Neural progenitor cell (in vitro differentiated cells): ENCODE measurements around the gene CTSW. TPM values are rescaled to one million over a fixed set of nuclear protein-coding genes. Genes with fewer than 3 reads are reported as not detected.

Source experiments
- DNase-seq: peaks from one replicate; pipeline ENCODE4 v3.0.0-alpha.2; 2016; ENCODE audit warnings: low spot score
- H2AFZ ChIP-seq: fragments of 200-600 bp; sonication (generic); replicated peaks from 2 replicates; pipeline ENCODE4 v1.6.1; 2016; ENCODE audit warnings: antibody characterized with exemption
- H3F3A ChIP-seq: fragments of 200-600 bp; sonication (generic); 2 replicates; pipeline ENCODE4 v1.6.1; 2016; ENCODE audit warnings: antibody characterized with exemption, low read depth
- H3K27ac ChIP-seq: fragments of 200-600 bp; sonication (generic); 2 replicates; pipeline ENCODE4 v1.5.1; 2016; ENCODE audit warnings: mild to moderate bottlenecking
- H3K27me3 ChIP-seq: fragments of 200-600 bp; sonication (generic); 2 replicates; pipeline ENCODE4 v1.6.1; 2016; ENCODE audit warnings: mild to moderate bottlenecking, moderate library complexity
- H3K36me3 ChIP-seq: fragments of 200-600 bp; sonication (generic); 2 replicates; pipeline ENCODE4 v1.5.1; 2016
- H3K4me1 ChIP-seq: fragments of 200-600 bp; sonication (generic); 2 replicates; pipeline ENCODE4 v1.6.1; 2016; ENCODE audit warnings: mixed run types
- H3K4me2 ChIP-seq: fragments of 200-600 bp; sonication (generic); 2 replicates; pipeline ENCODE4 v1.6.1; 2016
- H3K4me3 ChIP-seq: fragments of 200-600 bp; sonication (generic); 2 replicates; pipeline ENCODE4 v1.5.1; 2016
- H3K79me2 ChIP-seq: fragments of 200-600 bp; sonication (generic); 2 replicates; pipeline ENCODE4 v1.6.1; 2016; ENCODE audit warnings: low read depth
- H3K9ac ChIP-seq: fragments of 200-600 bp; sonication (generic); 2 replicates; pipeline ENCODE4 v1.6.1; 2016
- H3K9me3 ChIP-seq: fragments of 200-600 bp; sonication (generic); 2 replicates; pipeline ENCODE4 v1.5.1; 2016; ENCODE audit warnings: low read depth
- H4K20me1 ChIP-seq: fragments of 200-600 bp; sonication (generic); 2 replicates; pipeline ENCODE4 v1.6.1; 2016; ENCODE audit warnings: low read depth
- H3K27ac Mint-ChIP-seq: 3 replicates; pipeline ENCODE4 v1.8.0; 2021; ENCODE audit warnings: mixed read lengths
- H3K27me3 Mint-ChIP-seq: 2 replicates; pipeline ENCODE4 v1.8.0; 2022; ENCODE audit warnings: low read depth, mild to moderate bottlenecking, inconsistent platforms, moderate library complexity, mixed read lengths; ENCODE audit not compliant: insufficient read depth
- H3K36me3 Mint-ChIP-seq: 3 replicates; pipeline ENCODE4 v1.8.0; 2021; ENCODE audit warnings: mixed read lengths
- H3K4me1 Mint-ChIP-seq: 3 replicates; pipeline ENCODE4 v1.8.0; 2021; ENCODE audit warnings: mixed read lengths
- H3K4me3 Mint-ChIP-seq: 3 replicates; pipeline ENCODE4 v1.8.0; 2021; ENCODE audit warnings: mild to moderate bottlenecking, moderate library complexity, mixed read lengths
- H3K9me3 Mint-ChIP-seq: 3 replicates; pipeline ENCODE4 v1.8.0; 2020; ENCODE audit warnings: mixed read lengths
- EZH2 ChIP-seq: fragments of 200-600 bp; sonication (generic); IDR thresholded peaks from 2 replicates; pipeline ENCODE4 v1.6.1; 2017; ENCODE audit warnings: antibody characterized with exemption, mild to moderate bottlenecking, moderate library complexity
- EZH2phosphoT487 ChIP-seq: fragments of 200-600 bp; sonication (generic); IDR thresholded peaks from 2 replicates; pipeline ENCODE4 v1.6.1; 2017; ENCODE audit warnings: antibody characterized with exemption
- total RNA-seq: library from RNA; depleted of rRNA; stranded (reverse); fragments of >200 nt; gene quantifications from 2 replicates; pipeline ENCODE4 v1.2.3, GENCODE V29; 2015; ENCODE audit warnings: low replicate concordance
- TF ChIP-seq, protein P1 (sequence below): fragments of 200-600 bp; sonication (generic); IDR thresholded peaks from 2 replicates; pipeline ENCODE4 v1.5.1; 2017; ENCODE audit warnings: antibody characterized with exemption, mild to moderate bottlenecking

The CTSW gene
- total RNA-seq, 1 donor from 2014 or later, result not detected

DNA sequence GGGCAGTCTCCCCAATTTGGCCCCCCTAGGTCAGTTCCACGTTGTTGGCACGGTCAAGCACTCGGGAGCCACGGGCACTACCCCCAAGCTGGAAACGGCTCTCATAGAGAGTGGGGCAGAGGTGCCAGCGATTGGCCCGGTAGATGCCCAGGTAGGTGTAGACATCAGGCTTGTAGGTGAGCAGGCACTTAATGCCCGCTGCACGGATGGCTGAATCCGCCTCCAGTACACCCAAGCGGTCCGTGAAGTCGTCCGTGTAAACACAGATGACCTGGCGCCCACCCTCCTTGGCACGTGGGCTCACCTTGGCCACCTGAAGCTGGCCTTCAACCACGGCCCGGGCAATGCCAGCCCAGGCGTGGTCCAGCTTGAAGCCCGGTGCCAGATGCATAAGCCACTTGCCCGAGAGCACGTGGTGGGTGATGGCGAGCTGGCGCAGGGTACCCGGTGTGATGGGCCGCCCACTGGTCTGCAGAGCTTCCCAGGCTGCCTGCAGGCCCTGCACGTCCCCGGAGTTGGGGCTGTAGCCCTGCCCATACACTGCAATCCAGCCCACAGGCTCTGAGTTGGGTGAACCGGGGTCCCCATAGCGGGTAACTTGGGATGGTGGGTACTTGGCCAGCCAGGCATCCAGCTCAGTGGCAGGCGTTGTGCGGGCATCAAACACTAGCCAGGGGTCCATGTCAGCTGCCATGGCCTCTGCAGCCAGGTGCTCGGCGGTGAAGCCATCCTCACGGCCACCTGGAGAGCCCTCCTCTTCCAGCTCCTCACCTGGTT is 38.0 kb downstream of the CTSW start:
- Histone ChIP-seq H3K9ac (peak overlapping the region; percentile 89), H3K4me1 (peaks cover 10% of the 10 kb centered on the region), H3K79me2 (peaks cover 21% of the 10 kb centered on the region), H3F3A (no peaks in the 10 kb centered on the region), H2AFZ (no peak overlapping the region), H3K36me3 (no peaks in the 10 kb centered on the region), H4K20me1 (peaks cover 12% of the 10 kb centered on the region), H3K27ac (no peak overlapping the region), H3K4me2 (peak overlapping the region; percentile 93), H3K27me3 (no peaks in the 10 kb centered on the region), H3K4me3 (peak overlapping the region; percentile 85), H3K9me3 (no peaks in the 10 kb centered on the region)
- TF ChIP-seq EZH2, result no peak
- no peak for TF ChIP-seq EZH2phosphoT487
- TF ChIP-seq, protein P1, sequence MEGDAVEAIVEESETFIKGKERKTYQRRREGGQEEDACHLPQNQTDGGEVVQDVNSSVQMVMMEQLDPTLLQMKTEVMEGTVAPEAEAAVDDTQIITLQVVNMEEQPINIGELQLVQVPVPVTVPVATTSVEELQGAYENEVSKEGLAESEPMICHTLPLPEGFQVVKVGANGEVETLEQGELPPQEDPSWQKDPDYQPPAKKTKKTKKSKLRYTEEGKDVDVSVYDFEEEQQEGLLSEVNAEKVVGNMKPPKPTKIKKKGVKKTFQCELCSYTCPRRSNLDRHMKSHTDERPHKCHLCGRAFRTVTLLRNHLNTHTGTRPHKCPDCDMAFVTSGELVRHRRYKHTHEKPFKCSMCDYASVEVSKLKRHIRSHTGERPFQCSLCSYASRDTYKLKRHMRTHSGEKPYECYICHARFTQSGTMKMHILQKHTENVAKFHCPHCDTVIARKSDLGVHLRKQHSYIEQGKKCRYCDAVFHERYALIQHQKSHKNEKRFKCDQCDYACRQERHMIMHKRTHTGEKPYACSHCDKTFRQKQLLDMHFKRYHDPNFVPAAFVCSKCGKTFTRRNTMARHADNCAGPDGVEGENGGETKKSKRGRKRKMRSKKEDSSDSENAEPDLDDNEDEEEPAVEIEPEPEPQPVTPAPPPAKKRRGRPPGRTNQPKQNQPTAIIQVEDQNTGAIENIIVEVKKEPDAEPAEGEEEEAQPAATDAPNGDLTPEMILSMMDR, result no peak
- no peak overlapping the region for H3K27ac Mint-ChIP-seq
- H3K27me3 Mint-ChIP-seq, result peaks cover 5% of the 10 kb centered on the region
- H3K4me3 Mint-ChIP-seq, result peak overlapping the region; percentile 92
- peaks cover 23% of the 10 kb centered on the region for H3K4me1 Mint-ChIP-seq
- peaks cover 8% of the 10 kb centered on the region for H3K36me3 Mint-ChIP-seq
- no peak for DNase-seq
- no peaks in the 10 kb centered on the region for H3K9me3 Mint-ChIP-seq

DNA sequence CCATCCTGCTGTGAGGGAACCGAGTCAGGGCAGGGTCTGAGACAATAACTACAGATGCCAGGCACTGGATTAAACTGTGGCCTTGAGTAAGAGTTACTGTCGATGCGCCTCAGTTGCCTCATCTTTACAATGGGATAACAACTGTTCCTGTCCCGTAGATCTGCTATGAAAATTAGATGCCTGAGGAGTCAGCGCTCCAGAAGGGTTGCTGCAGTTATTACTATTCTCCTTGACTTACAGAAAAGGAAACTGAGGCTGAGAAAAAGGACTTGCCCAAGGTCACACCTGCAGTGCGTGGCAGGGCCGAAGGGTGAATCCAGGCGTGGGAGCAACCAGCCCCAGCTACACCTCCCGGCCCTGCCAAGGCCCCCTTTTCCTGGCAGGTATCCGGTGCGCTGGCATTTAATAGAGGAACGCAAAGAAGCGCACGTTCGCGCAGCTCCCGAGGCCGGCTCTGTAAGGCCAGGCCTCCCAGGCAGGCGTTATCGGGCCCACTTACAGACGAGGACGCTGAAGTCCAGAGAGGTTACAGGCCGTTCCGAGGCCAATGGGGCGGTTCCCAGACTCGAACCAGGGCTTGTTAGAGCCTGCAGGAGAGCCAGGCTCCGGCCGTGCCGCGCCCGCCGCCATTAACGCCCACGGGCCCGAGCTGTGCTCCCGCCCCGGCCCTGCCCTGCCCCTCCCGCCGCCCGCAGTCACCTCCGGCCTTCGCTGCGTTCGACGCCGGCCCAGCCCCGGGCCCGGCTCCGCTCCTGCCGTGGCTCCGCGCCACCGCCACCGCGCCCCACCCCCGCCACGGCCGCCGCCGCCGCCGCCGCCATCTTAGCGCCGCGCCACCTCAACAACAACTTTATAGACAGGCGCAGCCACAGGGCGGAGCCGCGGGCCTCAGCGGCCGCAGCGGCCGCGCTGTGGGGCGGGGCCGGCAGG is 38.8 kb downstream of the CTSW start, which contains the start of gene C11orf68:
Gene C11orf68 (minus strand): TSS at position 852 of the 930 bp plus-strand sequence. CDS start 31 bp downstream, at position 821.
- no peak for DNase-seq
- Histone ChIP-seq H3K4me3 (peak within 1 kb of the TSS; percentile 87), H3K27ac (no peak within 1 kb of the TSS), H3K36me3 (no peaks in the 10 kb centered on the region), H3K4me2 (peak within 1 kb of the TSS; percentile 93), H2AFZ (peak within 1 kb of the TSS; percentile 74), H3K79me2 (peaks cover 21% of the 10 kb centered on the region), H3K4me1 (peaks cover 10% of the 10 kb centered on the region), H3F3A (no peaks in the 10 kb centered on the region), H3K27me3 (no peaks in the 10 kb centered on the region), H4K20me1 (peaks cover 12% of the 10 kb centered on the region), H3K9ac (peak within 1 kb of the TSS; percentile 89), H3K9me3 (no peaks in the 10 kb centered on the region)
- Mint-ChIP-seq H3K27me3 (peaks cover 5% of the 10 kb centered on the region), H3K4me1 (peaks cover 23% of the 10 kb centered on the region), H3K36me3 (peaks cover 10% of the 10 kb centered on the region), H3K4me3 (peak within 1 kb of the TSS; percentile 92), H3K9me3 (no peaks in the 10 kb centered on the region), H3K27ac (peak within 1 kb of the TSS; percentile 53)
- no peak for TF ChIP-seq EZH2
- TF ChIP-seq, protein P1, result peak; percentile 6

DNA sequence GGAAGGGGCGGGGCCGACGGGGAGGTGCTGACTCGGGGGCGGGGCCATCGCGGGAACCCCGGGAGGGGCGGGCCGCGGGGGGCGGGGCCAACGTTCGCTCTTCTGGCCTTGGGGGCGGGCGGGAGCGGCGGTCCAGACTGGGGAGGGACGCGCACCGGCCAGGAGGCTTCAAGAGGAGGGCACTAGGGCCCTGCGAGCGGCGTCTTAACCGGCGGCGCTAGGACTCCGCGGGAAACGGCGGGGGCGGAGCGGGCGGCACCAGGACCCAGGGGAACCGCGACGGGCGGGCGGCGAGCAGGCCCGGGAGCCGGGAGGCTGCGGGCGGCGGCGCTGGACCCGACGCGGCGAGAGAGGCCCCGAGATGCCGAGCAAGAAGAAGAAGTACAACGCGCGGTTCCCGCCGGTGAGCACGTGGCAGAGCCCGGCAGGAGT is 39.5 kb downstream of the CTSW start, which contains the start of gene DRAP1:
Gene DRAP1 (plus strand): TSS at position 286 of the 432 bp plus-strand sequence. CDS start 76 bp downstream, at position 362.
- H3K4me2 ChIP-seq, result peak within 1 kb of the TSS; percentile 93
- DNase-seq, result peak; percentile 100
- H3K4me3 ChIP-seq, result peak within 1 kb of the TSS; percentile 87
- H3K27ac ChIP-seq, result no peak within 1 kb of the TSS
- H3K79me2 ChIP-seq, result peaks cover 21% of the 10 kb centered on the region
- H2AFZ ChIP-seq, result peak within 1 kb of the TSS; percentile 74
- H3K4me3 Mint-ChIP-seq, result peak within 1 kb of the TSS; percentile 92
- H3K9me3 ChIP-seq, result no peaks in the 10 kb centered on the region
- no peaks in the 10 kb centered on the region for H3K9me3 Mint-ChIP-seq
- no peaks in the 10 kb centered on the region for H3F3A ChIP-seq
- peaks cover 12% of the 10 kb centered on the region for H4K20me1 ChIP-seq
- no peak for TF ChIP-seq EZH2
- TF ChIP-seq, protein P1, result no peak
- no peak for TF ChIP-seq EZH2phosphoT487
- peaks cover 5% of the 10 kb centered on the region for H3K27me3 Mint-ChIP-seq
- peaks cover 10% of the 10 kb centered on the region for H3K36me3 Mint-ChIP-seq
- peak within 1 kb of the TSS; percentile 89 for H3K9ac ChIP-seq
- H3K27ac Mint-ChIP-seq, result peak within 1 kb of the TSS; percentile 53
- peaks cover 10% of the 10 kb centered on the region for H3K4me1 ChIP-seq
- H3K36me3 ChIP-seq, result no peaks in the 10 kb centered on the region
- H3K4me1 Mint-ChIP-seq, result peaks cover 23% of the 10 kb centered on the region
- no peaks in the 10 kb centered on the region for H3K27me3 ChIP-seq
